GM12873 (cell line): ENCODE measurements around the gene ACVRL1.

Experiments
- CTCF ChIP-seq: IDR thresholded peaks from 2 replicates; pipeline ENCODE4 v1.5.1; 2012; ENCODE audit warnings: low read depth, mild to moderate bottlenecking, moderate library complexity, low read length, control low read depth; ENCODE audit not compliant: insufficient read depth; ENCODE audit errors: missing control alignments

Gene ACVRL1

GRCh38 chr12:51955702-51956101 lies 48.4 kb downstream of the ACVRL1 start:
- no peak for TF ChIP-seq CTCF

- no peak for TF ChIP-seq CTCF
These were observed 51.2 kb downstream of the ACVRL1 start for GRCh38 chr12:51958542-51958941.

GRCh38 chr12:51959211-51959610 lies 51.9 kb downstream of the ACVRL1 start:
- no peak for TF ChIP-seq CTCF

GRCh38 chr12:51959921-51960320 lies 52.6 kb downstream of the ACVRL1 start:
- TF ChIP-seq CTCF = no peak

- TF ChIP-seq CTCF = no peak
These were observed 53.2 kb downstream of the ACVRL1 start for GRCh38 chr12:51960488-51960887.

GRCh38 chr12:51960890-51961289 lies 53.6 kb downstream of the ACVRL1 start:
- no peak for TF ChIP-seq CTCF

- TF ChIP-seq CTCF = no peak
These were observed 54.5 kb downstream of the ACVRL1 start for GRCh38 chr12:51961834-51962233.
